ENCODE measurements around the gene CGRRF1. TPM values are rescaled to one million over a fixed set of nuclear protein-coding genes. Genes with fewer than 3 reads are reported as not detected.

Gene CGRRF1
- total and polyA plus RNA-seq, 2 of the 13 experiments (the other 11 are each of a cell fraction or from before 2014, with no cell fraction given), result 16.8 to 18.2 TPM

DNA sequence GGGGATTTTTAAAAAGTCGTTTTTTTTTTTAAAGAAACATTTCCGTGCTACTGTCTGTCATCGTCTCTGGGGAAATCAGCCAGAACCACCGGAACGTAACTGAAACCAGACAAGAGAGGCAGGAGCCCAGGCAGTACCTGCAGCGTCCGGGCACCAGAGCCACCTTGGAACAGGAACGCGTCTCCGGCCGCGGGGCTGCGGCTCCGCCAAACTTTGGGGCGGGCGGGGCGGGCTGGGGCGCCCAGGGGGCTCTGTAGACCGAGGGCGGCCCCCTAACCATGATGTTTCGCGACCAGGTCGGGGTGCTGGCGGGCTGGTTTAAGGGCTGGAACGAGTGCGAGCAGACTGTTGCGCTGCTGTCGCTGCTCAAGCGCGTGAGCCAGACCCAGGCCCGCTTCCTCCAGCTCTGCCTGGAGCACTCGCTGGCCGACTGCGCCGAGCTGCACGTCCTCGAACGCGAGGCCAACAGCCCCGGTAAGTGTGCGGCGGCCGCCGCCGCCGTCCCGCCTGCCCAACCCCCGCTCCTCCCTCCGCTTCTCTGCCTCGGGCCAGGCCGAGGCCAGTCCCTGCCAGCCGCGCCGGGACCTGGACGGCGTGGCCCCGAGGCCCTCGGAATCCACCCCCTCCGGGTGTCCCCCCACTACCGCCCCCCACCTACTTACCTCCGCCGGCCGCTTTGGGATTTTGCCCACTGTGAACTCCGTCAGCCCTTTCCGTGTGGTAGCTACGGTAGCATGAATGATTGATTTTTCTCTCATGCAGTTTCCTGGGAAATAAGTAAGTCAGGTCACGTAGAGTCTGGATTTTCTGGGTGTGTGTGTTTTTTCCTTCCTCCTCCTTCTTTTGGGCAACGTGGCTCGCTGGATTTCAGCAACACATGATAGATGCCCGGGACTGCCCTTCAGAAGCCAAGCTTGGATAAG lies 58.2 kb downstream of the CGRRF1 start (continued):
- TF ChIP-seq TP53 (CRISPR knock-in tag; conservative IDR thresholded peaks at IDR 0.05) (no peak; the same call in 1 of the 2 replicates), KDM3A (CRISPR knock-in tag; IDR thresholded peaks at IDR 0.05; ENCODE audit: low read depth) (peak; percentile 15; the same call in 1 of the 2 replicates), HNRNPL (IDR thresholded peaks at IDR 0.05; ENCODE audit: low read depth, low read length) (no peak)

GRCh38 chr14:54568821-54569595 lies 59.3 kb downstream of the CGRRF1 start:
- 33% methylated on average over 13 of the region's 13 CpGs for WGBS (ENCODE audit: low lambda C conversion rate)
- intact Hi-C loops (cut with micrococcal nuclease; ENCODE audit: unreplicated experiment), result loop anchor here (5.0 to 10.0 kb wide), 3 partner anchors 83 to 336 kb away; partner anchors contain the start of gene GCH1
- peak; percentile 35; the same call in 1 of the 2 replicates for TF ChIP-seq SAP130 (CRISPR knock-in tag; IDR thresholded peaks at IDR 0.05; ENCODE audit: low read depth)
- peak; percentile 41; the same call in 1 of the 2 replicates for TF ChIP-seq ZFX (CRISPR knock-in tag; IDR thresholded peaks at IDR 0.05; ENCODE audit: low read depth)
- TF ChIP-seq FOXP1 (IDR thresholded peaks at IDR 0.05), result no peak
- no peak for TF ChIP-seq FOXP1 (CRISPR knock-in tag; IDR thresholded peaks at IDR 0.05)
- TF ChIP-seq ZNF382 (CRISPR knock-in tag; IDR thresholded peaks at IDR 0.05; ENCODE audit: borderline replicate concordance), result no peak
- no peak for TF ChIP-seq POLR2AphosphoS5 (IDR thresholded peaks at IDR 0.05; ENCODE audit: low read depth, low read length)
- TF ChIP-seq TGIF2 (CRISPR knock-in tag; IDR thresholded peaks at IDR 0.05), result 0 out of 2 replicates have a peak, but pooled peaks have one; percentile 45
- peak; percentile 58 for TF ChIP-seq RBFOX2 (IDR thresholded peaks at IDR 0.05; ENCODE audit: low read depth, low read length)
- TF ChIP-seq, protein P1, sequence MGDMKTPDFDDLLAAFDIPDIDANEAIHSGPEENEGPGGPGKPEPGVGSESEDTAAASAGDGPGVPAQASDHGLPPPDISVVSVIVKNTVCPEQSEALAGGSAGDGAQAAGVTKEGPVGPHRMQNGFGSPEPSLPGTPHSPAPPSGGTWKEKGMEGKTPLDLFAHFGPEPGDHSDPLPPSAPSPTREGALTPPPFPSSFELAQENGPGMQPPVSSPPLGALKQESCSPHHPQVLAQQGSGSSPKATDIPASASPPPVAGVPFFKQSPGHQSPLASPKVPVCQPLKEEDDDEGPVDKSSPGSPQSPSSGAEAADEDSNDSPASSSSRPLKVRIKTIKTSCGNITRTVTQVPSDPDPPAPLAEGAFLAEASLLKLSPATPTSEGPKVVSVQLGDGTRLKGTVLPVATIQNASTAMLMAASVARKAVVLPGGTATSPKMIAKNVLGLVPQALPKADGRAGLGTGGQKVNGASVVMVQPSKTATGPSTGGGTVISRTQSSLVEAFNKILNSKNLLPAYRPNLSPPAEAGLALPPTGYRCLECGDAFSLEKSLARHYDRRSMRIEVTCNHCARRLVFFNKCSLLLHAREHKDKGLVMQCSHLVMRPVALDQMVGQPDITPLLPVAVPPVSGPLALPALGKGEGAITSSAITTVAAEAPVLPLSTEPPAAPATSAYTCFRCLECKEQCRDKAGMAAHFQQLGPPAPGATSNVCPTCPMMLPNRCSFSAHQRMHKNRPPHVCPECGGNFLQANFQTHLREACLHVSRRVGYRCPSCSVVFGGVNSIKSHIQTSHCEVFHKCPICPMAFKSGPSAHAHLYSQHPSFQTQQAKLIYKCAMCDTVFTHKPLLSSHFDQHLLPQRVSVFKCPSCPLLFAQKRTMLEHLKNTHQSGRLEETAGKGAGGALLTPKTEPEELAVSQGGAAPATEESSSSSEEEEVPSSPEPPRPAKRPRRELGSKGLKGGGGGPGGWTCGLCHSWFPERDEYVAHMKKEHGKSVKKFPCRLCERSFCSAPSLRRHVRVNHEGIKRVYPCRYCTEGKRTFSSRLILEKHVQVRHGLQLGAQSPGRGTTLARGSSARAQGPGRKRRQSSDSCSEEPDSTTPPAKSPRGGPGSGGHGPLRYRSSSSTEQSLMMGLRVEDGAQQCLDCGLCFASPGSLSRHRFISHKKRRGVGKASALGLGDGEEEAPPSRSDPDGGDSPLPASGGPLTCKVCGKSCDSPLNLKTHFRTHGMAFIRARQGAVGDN (CRISPR knock-in tag; IDR thresholded peaks at IDR 0.05), result peak; percentile 37
- TF ChIP-seq, protein P2, sequence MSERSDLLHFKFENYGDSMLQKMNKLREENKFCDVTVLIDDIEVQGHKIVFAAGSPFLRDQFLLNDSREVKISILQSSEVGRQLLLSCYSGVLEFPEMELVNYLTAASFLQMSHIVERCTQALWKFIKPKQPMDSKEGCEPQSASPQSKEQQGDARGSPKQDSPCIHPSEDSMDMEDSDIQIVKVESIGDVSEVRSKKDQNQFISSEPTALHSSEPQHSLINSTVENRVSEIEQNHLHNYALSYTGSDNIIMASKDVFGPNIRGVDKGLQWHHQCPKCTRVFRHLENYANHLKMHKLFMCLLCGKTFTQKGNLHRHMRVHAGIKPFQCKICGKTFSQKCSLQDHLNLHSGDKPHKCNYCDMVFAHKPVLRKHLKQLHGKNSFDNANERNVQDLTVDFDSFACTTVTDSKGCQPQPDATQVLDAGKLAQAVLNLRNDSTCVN (CRISPR knock-in tag; IDR thresholded peaks at IDR 0.05; ENCODE audit: borderline replicate concordance), result 0 out of 2 replicates have a peak, but pooled peaks have one; percentile 32
- 0 out of 2 replicates have a peak, but pooled peaks have one; percentile 22 for TF ChIP-seq KMT2A (CRISPR knock-in tag; IDR thresholded peaks at IDR 0.05)
- TF ChIP-seq ASH2L (IDR thresholded peaks at IDR 0.05; ENCODE audit: insufficient read length, low read depth, low read length), result peak; percentile 12

More at GRCh38 chr14:54568821-54569595, 59.3 kb downstream of the CGRRF1 start:
- peak; percentile 31 for DNase-seq (ENCODE audit: low spot score)
- no peak for ATAC-seq
- peaks cover 72% of the 10 kb centered on the region for H3K79me2 ChIP-seq (ENCODE audit: insufficient read depth, low read length)
- H3K4me2 ChIP-seq (ENCODE audit: low read depth, low read length), result peak overlapping the region; percentile 94
- H3K4me1 ChIP-seq (ENCODE audit: insufficient read depth, low read length), result peaks cover 40% of the 10 kb centered on the region
- peak overlapping the region; percentile 57 for H3K9ac ChIP-seq (ENCODE audit: insufficient read depth, low read depth, low read length)
- peaks cover 10% of the 10 kb centered on the region for H3K9me3 ChIP-seq (ENCODE audit: low read length)
- H3K4me3 ChIP-seq (replicated peaks in 1 of 3; ENCODE audit: insufficient read depth in 1 of 3, low read depth in 2 of 3, low read length in 3 of 3), result peak overlapping the region; percentile 65 to 93 (median 73)
- peaks cover 27% of the 10 kb centered on the region for H4K20me1 ChIP-seq (ENCODE audit: insufficient read depth, low read length)
- POLR2A ChIA-PET, result interaction anchor here (0.6 to 2.7 kb wide), 3 partner anchors 74 to 387 kb away, joined by 3 to 15 read pairs (median 3); no protein-coding TSS in a partner anchor
- H2AFZ ChIP-seq (ENCODE audit: low read length), result no peak overlapping the region
- in situ Hi-C loops (cut with HindIII; ENCODE audit: extremely low pct_ligation_motif_present, low pct_unique_long_range_greater_than_20kb), result loop anchor here (5.0 to 10.0 kb wide), 4 partner anchors 83 to 236 kb away; no protein-coding TSS in a partner anchor
- CTCF ChIA-PET (ENCODE audit: low intra/inter-chr PET ratio, low total read pairs), result no interaction called here
- peak overlapping the region; percentile 30 for H3K27ac ChIP-seq (ENCODE audit: extremely low read length, insufficient read depth, low read length)
- peak; percentile 36 for FAIRE-seq
- H3K27me3 ChIP-seq (ENCODE audit: control insufficient read depth in 1 of 2, insufficient read depth in 2 of 2, low read length in 2 of 2), result no peaks in the 10 kb centered on the region
- H3K36me3 ChIP-seq (replicated peaks in 1 of 2; ENCODE audit: control insufficient read depth in 1 of 2, insufficient read depth in 2 of 2, low read length in 2 of 2), result peaks cover 0 to 43% of the 10 kb centered on the region in 2 experiments; a peak in 3 of 5 replicates
- TSS peak; percentile 37 for BruUV-seq (replicated peaks)

Measured in HepG2 (cell line).